ENCODE measurements around the gene BABAM2. TPM values are rescaled to one million over a fixed set of nuclear protein-coding genes. Genes with fewer than 3 reads are reported as not detected.
A peak's percentile ranks its signal among the peaks of the same experiment; 100 is the strongest.

BABAM2 gene
- total and polyA plus RNA-seq, 8 donors: 27.1 to 49.2 (median 28.4) TPM

DNA sequence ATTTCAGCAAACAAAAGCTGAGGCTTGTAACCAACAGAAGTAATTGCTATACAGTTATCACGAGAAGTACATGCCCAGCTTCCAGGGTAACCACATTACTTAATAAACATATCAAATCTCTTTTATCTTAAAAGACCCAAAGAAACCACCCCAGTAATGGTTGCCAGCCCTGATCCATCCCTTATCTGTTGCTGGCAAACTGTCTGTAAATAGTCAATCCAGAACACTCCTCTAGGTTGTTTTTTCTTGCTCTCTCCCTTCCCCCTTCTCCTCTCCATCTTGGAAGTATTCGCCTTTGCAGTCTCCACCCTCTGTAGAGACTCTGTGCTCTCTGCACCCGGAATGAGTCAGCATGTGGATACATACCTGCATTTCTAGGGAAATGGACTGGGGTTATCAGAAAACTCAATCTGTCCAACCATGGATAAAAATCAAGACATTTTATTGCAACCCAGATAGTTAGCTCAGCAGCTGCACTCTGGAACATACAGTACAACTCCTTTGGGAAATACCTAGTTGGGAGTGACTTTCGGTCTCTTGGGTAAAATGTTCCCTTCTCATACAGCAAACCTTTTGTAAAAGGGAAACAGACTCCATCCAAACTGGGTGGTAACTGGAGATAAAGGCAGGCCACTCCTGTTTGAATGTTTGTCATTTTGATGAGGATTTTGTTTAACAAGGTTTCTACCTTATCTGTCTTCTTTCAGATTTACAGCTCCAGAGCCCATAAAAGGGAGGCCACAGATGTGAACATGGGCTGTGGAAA, 378.7 kb downstream of the BABAM2 start:
- no peaks in the 10 kb centered on the region for H3K9me3 ChIP-seq
- TF ChIP-seq, protein P1, sequence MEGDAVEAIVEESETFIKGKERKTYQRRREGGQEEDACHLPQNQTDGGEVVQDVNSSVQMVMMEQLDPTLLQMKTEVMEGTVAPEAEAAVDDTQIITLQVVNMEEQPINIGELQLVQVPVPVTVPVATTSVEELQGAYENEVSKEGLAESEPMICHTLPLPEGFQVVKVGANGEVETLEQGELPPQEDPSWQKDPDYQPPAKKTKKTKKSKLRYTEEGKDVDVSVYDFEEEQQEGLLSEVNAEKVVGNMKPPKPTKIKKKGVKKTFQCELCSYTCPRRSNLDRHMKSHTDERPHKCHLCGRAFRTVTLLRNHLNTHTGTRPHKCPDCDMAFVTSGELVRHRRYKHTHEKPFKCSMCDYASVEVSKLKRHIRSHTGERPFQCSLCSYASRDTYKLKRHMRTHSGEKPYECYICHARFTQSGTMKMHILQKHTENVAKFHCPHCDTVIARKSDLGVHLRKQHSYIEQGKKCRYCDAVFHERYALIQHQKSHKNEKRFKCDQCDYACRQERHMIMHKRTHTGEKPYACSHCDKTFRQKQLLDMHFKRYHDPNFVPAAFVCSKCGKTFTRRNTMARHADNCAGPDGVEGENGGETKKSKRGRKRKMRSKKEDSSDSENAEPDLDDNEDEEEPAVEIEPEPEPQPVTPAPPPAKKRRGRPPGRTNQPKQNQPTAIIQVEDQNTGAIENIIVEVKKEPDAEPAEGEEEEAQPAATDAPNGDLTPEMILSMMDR (IDR thresholded peaks at IDR 0.05): no peak
- no peaks in the 10 kb centered on the region for H3K27me3 ChIP-seq
- peaks cover 3 to 8% of the 10 kb centered on the region in 2 donors for H3K4me1 ChIP-seq
- intact Hi-C loops (cut with DNase I): no loop called here
- no peak overlapping the region for H3K27ac ChIP-seq
- ATAC-seq (peak; percentile 78), DNase-seq (no peak)
- H3K4me3 ChIP-seq: no peak overlapping the region
- H3K36me3 ChIP-seq: no peaks in the 10 kb centered on the region

DNA sequence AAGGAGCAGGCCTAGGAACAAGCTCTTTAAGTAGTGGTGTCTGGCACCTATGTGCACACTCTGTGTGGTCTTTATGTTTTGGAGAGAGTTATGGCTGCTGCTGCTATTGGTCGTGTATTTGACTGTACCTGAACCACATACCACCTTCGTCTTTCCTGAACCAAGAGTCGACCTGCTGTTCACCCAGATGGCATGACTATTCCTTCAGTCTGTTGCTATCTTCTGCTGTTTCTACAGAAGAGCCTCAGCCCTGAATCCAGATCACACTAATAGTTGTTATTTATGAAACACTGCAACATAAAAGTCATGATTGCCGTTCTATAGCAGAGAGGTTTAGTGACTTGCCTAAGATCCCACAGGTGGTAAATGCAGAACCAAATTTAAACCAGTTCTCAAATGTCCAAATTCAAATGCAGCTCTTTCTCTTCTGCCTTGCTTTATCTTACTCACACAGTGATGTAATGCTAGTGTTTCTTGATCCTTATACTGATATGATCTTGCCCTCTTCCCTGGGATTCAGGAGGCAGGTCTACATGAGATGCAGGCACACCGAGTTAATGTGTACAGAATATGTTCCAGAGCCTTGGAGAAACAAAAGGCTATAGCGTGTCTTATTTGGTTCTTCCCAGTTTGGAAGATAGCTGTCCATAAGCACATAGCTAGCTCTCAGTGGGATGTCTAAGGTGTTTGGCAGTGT, 380.1 kb downstream of the BABAM2 start:
- no peaks in the 10 kb centered on the region for H3K36me3 ChIP-seq
- no peak overlapping the region for H3K27ac ChIP-seq
- H3K9me3 ChIP-seq: no peaks in the 10 kb centered on the region
- no peak overlapping the region for H3K4me3 ChIP-seq
- DNase-seq: no peak
- no peak for ATAC-seq
- peaks cover 8 to 22% of the 10 kb centered on the region in 2 donors for H3K4me1 ChIP-seq
- H3K27me3 ChIP-seq: no peaks in the 10 kb centered on the region
- TF ChIP-seq, protein P1 (IDR thresholded peaks at IDR 0.05): no peak
- intact Hi-C loops (cut with DNase I): no loop called here

DNA sequence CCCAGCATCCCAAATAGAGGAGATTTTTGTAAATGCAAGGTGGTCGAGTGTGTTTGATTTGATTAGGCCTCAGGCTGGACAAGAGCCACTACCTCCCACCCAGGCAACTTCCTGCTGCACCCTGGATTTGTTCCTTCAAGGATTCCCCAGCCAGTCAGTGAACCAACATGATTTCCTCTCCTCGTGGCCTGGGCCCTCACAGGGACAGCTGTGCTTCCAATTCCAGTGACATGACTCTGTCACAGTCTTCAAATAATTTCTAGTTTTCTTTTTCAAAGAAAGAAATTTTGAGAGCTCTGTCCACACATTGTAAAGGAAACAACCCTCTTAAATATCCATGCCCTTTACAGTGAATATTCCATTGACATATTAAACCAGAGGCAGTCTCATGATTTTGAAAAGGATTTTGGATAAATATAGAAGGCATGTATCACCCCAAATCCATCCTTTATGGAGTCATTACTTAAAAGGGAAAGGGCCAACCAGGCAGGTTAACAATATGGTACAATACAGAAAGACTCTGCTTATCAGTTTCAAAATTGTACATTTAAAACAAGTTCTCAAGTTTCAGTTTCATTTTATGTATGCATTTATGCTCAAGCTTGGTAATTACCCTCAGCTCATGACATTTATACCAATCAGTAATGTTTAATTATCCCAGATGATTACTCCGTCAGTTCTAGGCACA, 380.8 kb downstream of the BABAM2 start:
- no peaks in the 10 kb centered on the region for H3K27me3 ChIP-seq
- H3K4me3 ChIP-seq: no peak overlapping the region
- TF ChIP-seq, protein P1 (IDR thresholded peaks at IDR 0.05): no peak
- DNase-seq (no peak), ATAC-seq (no peak)
- intact Hi-C loops (cut with DNase I): no loop called here
- no peaks in the 10 kb centered on the region for H3K9me3 ChIP-seq
- H3K27ac ChIP-seq: no peak overlapping the region
- no peaks in the 10 kb centered on the region for H3K36me3 ChIP-seq
- H3K4me1 ChIP-seq: peaks cover 8 to 29% of the 10 kb centered on the region in 2 donors

DNA sequence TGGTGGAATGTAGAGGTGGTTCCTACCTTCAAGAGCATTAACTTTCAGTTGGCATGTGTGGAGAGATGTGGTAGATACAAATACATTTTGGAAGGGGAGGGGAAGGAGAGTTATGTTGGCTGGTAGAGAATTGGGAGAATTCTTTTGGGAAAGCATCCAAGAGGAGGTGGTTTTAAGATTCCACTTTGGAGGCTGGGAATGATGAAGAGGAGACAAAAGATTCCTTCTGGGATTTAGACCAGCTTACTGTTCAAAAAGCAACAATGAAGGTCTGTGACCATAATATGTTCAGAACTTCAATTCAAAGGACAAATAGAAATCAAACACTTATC, 381.4 kb downstream of the BABAM2 start:
- intact Hi-C loops (cut with DNase I): no loop called here
- no peak for DNase-seq
- no peak overlapping the region for H3K27ac ChIP-seq

More for the DNA sequence above, 381.4 kb downstream of the BABAM2 start:
- H3K4me1 ChIP-seq: peaks cover 8 to 33% of the 10 kb centered on the region in 2 donors
- H3K4me3 ChIP-seq: no peak overlapping the region
- H3K9me3 ChIP-seq: no peaks in the 10 kb centered on the region
- no peak for ATAC-seq
- TF ChIP-seq, protein P1 (IDR thresholded peaks at IDR 0.05): no peak
- H3K27me3 ChIP-seq: no peaks in the 10 kb centered on the region
- H3K36me3 ChIP-seq: peaks cover 0 to 3% of the 10 kb centered on the region in 2 donors

Data from left lung (tissue), 10 donors.